HG03378 (cell line): Measurements from ENCODE around the gene RNASE11.
"Not testable (repeated sequence)": the region's sequence is repeated elsewhere in the genome, so short reads cannot be mapped to it uniquely, and the experiment has no call there.

Source experiments
- ATAC-seq: cut with Tn5 transposase; IDR thresholded peaks from one replicate; pipeline ENCODE4 v1.9.1; 2021; ENCODE audit warnings: mild to moderate bottlenecking, moderate library complexity; ENCODE audit not compliant: unreplicated experiment

Gene RNASE11

DNA sequence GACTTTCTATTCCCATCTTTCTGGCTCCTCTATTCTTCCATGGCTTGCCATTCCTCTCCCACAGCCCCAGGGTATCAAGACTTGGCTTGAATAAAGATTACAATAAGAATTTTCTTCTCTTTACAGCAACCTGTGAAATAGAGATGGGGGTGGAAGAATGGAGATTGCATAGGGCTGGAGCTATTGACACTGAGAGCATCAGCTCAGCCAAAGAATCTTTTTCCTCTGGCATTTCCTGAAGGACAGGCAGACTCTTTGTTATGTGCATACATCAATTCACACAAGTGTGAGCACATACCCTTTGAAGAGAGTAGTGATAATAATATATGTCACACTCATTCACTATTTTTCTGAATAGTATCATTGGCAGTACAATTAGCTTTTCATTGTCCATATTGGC is 4.7 kb downstream of the RNASE11 start:
- no peak for ATAC-seq

DNA sequence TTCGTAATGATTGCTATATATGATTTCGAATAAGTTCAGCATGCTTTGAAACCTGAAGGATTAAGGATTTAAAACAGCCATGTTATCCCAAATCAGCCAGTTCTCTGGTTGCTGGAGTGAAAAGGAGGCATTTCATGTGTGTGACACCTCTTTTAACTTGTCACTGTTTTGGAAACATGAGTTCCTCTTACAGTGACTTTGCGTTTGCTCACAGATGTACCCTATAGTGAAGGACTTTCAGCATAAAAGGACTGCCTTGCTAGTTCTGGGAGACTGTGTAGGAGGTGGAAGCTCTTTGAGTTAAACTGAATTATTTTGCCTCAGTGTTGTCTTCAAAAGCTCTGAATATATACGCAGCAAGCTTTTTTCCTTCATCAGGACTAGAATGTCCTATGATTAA is 7.6 kb downstream of the RNASE11 start:
- ATAC-seq: no peak

DNA sequence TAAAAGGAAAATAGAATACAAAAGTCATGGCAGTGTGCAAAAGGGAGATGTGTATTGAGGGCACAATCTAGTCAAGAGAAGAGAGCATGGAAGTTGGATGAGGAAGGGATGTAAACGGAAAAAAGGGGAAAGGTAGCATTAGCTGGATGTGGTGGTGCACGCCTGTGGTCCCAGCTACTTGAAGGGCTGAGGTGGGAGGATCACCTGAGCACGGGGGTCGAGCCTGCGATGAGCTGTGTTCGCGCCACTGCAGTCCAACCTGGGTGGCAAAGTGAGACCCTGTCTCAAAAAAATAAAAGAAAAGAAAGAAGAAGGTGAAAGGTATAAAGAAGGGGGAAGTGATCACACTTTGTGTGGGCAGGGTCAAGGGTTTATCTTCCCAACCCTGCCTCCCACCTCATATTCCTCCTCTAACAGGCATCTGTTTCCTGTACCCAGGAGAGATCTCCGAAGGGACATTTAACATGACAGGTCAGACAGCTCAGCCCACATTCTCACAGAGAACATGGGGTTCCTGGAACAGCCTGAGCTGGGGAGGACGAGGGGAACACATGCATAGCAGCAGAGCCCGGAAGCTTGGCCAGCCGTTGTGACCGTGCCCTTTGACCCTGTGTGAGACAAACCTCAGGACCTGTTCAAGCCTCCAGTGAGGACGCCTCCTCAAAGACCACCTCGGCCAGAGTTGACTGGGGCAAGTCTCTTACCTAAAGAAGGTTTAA is 8.9 kb downstream of the RNASE11 start:
- no peak for ATAC-seq

DNA sequence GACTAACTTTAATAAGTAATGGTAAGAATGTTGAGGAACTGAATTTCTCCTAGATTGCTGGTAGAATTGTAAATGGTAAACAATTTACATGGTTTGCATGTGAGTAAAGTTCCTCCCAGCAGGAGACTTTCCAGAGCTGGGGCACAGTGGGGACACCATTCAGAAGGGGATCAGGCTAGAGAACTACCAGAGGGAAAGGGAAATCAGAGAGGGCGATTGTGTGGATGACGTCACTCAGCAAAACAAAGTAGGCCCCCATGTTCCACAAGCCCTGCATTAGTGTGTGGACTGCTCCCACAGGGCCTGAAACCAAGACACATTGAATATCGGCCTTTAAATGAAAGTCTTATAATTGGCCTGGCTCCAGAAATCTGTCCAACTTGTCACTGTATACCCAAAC is 9.5 kb downstream of the RNASE11 start:
- no peak for ATAC-seq

DNA sequence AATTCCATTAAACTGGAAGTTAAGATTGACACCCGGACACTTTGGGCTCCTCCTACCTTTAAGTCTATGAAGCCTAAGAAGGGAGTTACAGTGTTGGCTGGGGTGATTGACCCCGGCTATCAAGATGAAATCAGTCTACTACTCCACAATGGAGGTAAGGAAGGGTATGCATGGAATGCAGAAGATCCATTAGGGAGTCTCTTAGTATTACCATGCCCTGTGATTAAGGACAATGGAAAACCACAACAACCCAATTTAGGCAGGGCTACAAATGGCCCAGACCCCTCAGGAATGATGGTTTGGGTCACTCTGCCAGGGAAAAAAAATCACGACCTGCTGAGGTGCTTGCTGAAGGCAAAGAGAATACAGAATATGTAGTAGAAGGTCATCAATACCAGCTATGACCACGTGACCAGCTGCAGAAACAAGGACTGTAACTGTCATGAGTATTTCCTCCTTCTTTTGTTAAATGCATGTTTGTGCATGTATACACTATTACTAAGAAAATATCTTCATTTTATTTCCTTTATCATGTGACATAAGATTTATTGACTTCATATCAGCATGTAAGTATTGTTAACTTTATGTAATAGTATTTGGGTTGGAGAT is 15.3 kb downstream of the RNASE11 start:
- ATAC-seq: not testable (repeated sequence)

DNA sequence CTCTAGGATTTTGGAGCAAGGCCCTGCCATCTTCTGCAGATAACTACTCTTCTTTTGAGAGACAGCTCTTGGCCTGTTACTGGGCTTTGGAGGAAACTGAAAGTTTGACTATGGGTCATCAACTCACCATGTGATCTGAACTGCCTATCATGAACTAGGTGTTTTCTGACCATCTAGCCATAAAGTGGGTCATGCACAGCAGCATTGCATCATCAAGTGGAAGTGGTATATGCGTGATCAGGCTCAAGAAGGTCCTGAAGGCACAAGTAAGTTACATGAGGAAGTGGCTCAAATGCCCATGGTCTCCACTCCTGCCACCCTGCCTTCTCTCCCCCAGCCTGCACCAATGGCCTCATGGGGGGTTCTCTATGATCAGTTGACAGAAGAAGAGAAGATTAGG is 17.1 kb downstream of the RNASE11 start:
- ATAC-seq: not testable (repeated sequence)

DNA sequence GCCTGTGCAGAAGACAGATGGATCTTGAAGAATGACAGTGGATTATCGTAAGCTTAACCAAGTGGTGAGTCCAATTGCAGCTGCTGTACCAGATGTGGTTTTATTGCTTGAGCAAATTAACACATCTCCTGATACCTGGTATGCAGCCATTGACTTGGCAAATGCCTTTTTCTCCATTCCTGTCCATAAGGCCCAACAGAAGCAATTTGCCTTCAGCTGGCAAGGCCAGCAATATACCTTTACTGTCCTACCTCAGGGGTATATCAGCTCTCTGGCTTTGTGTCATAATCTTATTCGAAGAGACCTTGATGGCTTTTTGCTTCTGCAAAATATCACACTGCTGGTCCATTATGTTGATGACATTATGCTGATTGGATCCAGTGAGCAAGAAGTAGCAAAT is 17.9 kb downstream of the RNASE11 start:
- ATAC-seq: not testable (repeated sequence)

DNA sequence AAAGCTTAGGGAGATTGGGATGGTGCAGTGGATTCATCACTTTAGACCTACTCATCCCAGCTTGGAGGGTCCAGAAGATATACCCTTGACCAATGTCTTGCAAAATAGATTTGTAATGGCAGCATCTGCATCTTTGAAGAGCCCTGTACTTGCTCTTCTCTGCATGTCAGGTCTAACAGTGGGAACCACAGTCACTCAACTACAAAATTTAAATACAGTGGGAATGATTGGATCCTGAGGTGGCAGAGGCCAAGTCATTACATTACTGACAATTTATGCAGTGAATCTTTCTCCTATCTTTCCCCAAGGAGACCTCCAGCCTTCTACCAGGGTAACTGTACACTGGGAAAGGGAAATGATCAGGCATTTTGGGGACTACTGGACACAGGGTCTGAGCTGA is 18.7 kb downstream of the RNASE11 start:
- no peak for ATAC-seq

DNA sequence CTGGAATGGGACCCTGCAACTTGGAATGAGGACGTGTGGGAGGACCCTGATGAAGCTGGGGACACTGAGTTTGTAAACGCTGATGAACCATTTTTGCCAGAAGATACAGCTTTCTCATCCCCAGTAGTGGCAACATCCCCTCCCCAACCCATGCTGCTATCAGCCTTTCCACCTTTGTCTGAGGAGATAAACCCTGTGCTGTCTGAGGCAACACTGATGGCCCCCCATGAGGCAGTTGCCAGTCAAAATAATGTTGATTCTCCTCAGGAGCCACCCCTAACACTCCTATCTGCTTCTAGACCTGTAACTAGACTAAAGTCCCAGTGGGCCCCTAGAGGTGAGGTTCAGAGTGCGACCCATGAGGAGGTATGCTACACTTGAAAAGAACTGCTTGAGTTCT is 19.4 kb downstream of the RNASE11 start:
- no peak for ATAC-seq

DNA sequence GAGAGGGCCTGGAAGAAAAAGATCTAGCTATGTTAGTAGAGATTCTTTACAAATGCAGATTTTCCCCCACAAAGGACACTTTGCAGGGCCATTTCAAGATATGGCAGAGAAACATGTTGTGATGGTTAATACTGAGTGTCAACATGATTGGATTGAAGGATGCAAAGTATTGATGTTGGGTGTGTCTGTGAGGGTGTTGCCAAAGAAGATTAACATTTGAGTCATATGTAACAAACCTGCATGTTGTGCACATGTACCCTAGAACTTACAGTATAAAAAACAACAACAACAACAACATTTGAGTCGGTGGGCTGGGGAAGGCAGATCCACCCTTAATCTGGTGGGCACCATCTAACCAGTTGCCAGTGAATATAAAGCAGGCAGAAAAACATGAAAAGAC is 20.6 kb downstream of the RNASE11 start:
- not testable (repeated sequence) for ATAC-seq

DNA sequence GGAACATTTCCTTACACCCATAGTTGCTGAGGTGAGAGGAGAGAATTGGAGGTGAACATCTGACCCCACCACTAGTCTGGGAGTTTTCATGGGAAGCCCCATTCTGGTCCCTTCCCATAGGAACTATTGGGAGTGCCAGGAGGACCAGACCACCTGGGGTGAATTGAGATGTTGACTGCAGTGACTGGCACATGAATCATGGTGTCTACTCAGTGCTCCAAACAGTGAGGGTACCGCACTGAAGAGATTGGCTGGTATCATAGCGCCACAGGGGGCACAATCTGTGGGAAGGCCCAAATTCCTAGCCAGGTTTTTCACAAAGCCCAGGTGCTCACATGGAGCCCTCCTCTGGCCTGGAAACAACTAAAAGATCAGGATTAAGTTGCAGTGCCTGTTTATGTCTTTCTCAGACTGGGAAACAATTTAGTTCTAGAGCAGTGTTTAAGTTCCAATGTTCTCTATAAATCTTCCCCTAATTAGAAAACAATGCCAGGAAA is 23.3 kb downstream of the RNASE11 start:
- ATAC-seq: no peak

DNA sequence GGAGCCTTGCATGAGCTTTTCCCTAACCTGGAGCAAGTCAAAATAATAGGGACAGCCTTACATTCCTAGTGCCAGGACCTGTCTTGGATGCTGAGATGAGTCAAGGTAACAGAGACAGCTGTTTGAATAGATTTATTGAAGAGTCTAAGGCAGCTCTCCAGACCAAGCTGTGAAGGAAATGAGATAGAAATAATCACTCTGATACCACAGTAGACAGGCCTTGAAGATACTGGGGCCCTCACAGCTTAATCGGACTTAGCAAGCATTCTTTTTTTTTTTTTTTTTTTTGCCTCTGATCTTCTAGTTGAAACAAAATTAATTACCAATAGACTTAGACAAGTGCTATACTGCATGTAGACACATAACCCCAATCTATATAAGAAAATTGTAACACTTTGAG is 23.8 kb downstream of the RNASE11 start:
- ATAC-seq: no peak

DNA sequence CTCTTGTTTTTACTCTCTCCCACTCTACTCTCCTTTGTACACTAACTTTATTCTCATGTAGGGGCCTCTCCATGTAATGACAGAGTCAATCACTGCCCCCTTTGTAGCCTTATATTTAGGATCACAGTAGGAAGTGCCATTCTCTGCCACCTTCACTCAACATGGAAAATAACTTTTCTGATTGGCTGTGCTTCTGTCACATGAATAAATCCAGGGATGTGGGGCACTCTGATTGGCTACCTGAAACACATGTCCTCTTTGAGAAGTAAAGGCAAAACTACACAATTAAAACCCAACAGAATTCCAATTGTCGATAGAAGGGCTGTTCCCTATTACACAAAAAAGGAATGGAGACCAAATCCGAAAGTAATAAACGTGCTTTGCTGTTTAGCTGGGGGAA is 26.8 kb downstream of the RNASE11 start, which contains the start of gene RNASE9:
RNASE9 (minus strand) TSS at position 87 of the 400 bp plus-strand sequence.
- no peak for ATAC-seq

DNA sequence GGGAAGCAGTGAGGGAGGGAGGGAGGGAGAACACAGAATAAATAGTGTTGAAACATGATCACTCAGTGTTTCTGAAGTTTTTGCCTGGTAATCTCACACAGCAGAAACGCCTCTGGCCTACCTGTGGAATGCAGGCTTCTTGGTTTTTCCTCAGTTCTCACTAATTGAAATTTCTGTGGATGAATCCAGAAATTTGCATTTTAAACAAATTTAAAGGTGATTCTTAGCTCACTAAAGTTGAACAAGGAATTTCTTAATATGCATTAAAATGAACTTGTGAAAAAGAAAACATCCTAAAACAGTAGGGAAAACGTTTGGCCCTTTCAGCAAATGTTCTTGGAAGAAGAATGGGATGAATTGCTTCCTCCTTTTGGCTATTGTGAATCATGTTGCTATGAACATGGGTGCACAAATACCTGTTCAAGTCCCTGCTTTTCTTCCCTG is 28.3 kb downstream of the RNASE11 start:
- no peak for ATAC-seq

DNA sequence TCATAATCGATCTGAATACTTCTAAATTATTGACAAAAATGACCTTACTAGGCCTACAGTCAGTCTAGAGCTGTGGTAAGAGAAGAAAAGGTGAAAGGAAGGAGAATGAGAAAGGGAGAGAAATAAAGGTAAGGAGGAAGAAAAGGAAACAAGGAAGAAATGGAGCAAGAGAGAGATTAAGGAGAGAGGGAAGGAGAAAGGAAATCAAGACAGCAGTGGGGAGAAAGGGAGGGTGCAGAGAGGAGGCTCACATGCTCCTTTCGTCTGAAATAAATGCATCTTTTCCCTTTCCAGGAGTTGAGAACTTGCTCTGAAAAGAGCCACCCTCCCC is 30.6 kb downstream of the RNASE11 start:
- no peak for ATAC-seq

DNA sequence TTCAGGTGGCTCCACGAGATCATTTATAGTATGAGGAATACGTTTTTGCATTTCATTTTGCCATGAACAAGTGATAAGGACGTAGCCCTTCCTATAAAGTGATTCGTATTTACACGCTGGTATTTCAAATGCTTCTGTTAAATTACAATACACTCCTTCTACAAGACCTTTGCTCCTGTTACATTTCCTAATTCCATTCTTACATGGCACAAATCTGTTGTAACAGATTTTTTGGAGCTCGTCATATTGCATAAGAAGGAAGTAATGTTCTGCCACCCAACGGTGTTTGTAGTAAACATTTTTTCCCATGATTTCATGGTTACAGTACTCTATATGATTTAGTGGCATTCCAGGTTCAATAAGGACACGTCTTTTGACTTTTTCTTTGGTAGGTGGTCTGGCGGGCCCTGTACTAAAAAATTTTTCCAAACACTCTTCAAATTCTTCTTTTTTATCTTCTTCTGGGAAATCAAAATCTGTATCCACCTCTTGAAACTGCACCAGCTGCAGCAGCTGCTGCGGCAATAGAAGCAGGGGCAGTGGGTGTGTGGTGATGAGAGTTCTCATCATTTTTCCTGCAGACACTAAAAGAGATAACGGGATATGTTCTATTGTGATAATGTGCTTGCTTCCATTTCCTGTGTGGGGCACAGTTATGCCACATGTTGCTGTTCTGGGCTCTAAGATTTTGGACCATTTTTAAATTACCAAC is 31.1 kb downstream of the RNASE11 start:
- ATAC-seq: no peak

DNA sequence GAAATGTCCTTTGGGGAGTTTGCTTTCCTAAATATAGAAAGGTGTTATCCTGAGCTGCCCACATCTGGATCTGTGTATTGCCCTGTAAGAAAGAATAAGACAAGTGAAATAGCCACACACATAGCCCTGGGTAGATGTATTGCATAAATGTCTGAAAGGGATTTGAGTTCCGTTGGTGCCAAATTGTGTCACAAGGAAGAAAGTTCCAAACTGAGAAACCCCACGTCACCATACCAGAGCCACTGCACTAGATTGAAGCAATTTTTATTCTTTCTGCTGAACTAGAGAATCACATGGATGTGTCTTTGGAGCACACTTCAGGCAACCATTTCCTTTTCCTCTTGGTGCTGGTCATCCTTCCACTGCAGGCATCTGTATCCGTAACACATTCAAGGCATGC is 32.0 kb downstream of the RNASE11 start:
- no peak for ATAC-seq

DNA sequence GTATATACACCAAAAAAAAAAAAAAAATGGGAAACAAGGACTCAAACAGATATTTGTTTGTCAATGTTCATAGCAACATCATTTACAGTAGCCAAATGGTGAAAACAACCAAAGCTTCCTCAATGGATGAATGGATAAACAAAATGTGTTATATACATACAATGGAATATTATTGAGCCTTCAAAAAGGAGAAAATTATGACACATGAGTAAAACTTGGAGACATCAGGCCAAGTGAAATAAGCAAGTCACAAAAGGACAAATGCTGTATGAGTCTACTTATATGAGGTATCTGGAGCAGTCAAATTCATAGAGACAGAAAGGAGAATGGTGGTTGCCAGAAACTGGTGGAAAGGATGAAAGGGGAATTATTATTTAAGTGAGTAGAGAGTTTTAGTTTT is 34.8 kb downstream of the RNASE11 start:
- ATAC-seq: no peak

DNA sequence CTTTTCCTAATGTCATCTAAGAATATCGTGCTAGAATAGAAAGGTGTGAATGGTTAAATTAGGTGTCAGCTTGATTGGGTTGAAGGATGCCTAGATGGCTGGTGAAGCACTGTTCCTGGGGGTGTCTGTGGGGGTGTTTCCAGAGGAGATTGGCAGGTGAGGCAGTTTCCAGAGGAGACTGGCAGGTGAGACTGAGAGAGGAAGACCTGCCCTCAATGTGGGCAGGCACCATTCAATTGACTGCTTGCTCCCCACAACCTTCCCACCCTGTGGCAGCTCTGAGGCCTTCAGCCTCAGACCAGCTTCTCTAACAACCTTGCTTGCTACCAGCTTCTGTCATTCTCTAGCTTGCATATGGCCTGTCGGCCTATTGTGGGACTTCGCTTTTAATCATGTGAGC is 36.2 kb downstream of the RNASE11 start:
- no peak for ATAC-seq

DNA sequence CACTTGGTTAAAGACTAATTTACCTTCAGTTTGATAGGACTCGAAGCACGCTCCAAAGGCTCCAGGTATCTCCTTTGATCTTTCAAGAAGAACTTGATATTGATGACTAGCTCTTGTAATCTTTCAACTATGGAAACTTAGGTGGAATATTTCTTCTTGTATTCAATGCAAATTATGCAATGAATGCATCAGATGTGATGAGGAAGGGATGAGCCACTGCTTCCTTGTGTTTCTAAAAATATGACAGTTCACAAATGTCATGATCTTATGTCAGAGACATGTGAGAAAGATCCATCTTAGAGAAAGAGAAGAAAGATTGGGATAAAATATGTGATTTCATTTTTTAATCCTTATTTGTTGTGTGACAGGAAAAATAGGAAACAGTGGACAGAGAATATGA is 36.9 kb downstream of the RNASE11 start:
- ATAC-seq: no peak

DNA sequence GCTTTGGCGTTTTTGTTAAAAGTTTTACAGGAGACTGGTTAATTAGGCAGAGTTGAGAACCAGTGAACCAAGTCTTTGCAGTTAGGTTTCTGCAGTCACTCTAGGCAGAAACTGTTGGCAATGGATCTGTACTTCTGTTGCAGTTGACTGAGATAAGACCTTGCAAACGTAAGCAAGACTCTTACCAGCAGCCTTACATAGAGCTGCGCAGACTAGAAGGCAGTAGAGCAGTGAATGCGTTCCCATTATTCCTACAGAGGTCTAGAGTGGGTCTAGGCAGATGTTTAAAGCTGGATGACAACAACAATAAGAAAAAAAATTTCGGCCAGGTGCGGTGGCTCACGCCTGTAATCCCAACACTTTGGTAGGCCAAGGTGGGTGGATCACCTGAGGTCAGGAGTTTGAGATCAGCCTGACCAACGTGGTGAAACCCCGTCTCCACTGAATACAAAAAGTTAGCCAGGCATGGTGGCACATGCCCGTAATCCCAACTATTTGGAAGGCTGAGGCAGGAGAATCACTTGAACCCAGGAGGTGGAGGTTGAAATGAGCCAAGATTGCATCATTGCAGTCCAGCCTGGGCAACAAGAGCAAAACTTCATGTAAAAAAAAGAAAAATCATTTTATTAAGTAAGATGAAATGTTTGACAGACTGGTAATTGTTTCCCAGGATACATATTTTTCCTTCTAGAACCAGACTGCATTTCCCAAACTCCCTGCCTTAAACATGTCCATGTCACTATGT is 39.2 kb downstream of the RNASE11 start:
- ATAC-seq: no peak
